Raji (cell line): ENCODE results near the gene ADAMTS4.

ENCODE experiments used
- POLR2A ChIP-seq: IDR thresholded peaks from 2 replicates; pipeline ENCODE4 v1.6.1; 2011; ENCODE audit warnings: low read depth, low read length, control low read depth; ENCODE audit not compliant: insufficient read depth

The ADAMTS4 gene

DNA sequence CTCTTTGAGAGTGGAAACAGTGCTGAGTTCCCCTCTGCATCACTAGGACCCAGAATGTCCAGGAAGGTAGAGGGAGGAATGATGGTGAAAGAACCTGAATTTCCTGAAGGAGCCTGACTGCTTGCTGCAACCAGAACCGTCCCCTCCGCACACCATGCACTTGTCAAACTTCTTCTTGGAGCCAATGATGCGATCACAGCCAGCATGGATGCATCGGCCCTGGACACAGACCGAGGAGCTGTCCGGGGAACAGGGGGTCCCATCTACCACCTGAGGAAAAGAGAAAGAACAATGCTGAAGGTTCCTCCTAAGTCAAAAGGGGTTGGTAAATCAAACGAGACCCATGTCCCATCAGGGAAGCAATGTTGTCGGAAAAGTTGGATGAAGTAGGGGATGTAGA is 6.9 kb downstream of the ADAMTS4 start:
- TF ChIP-seq POLR2A = no peak

DNA sequence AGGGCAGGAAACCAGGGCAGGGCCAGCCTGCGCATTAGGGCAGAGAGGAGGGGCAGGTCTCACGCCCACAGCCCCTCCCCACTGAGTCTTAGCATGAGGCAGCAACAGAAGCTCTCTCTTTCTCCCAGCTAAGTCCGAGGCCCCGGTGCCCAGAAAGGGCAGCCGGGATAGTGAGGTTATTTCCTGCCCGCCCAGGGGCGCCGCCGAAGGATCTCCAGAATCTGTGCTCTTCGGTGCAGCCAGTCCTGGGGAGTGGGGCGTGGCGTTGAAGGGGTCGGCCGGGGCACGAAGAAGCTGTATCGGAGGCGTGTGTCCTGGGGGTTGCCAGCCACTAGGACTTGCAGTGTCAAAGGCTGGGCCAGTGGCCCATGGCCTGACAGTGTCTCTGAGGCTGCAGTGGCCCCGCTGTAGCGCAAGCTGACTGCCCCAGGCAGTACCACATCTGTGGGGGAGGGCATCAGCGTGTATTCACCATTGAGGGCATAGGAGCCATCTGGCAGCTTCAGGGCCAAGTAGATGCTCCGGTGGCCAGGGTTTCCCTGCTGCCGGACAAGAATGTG is 7.8 kb downstream of the ADAMTS4 start:
- TF ChIP-seq POLR2A = no peak

DNA sequence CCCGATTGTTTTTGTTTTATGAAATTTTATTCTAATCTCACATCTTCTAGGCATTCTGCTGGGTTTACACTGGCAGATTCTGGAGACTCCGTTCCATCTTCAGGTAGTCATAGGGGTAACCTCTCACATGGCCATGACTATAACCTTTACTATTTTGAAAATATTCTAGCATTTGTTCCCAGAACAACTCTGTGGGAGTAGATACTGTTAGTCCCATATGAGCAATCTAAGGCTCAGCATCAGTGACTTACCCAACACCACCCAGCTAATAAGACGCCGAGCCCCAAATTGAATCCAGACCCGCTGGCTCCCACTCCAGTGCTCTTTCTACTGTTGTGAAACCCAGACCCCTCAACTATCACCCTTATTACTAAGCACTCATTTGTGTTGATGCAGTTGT is 9.8 kb downstream of the ADAMTS4 start:
- no peak for TF ChIP-seq POLR2A

GRCh38 chr1:161188381-161188780 is 10.5 kb downstream of the ADAMTS4 start:
- TF ChIP-seq POLR2A = no peak

- TF ChIP-seq POLR2A = no peak
These were observed 11.5 kb downstream of the ADAMTS4 start for GRCh38 chr1:161187311-161187710.

DNA sequence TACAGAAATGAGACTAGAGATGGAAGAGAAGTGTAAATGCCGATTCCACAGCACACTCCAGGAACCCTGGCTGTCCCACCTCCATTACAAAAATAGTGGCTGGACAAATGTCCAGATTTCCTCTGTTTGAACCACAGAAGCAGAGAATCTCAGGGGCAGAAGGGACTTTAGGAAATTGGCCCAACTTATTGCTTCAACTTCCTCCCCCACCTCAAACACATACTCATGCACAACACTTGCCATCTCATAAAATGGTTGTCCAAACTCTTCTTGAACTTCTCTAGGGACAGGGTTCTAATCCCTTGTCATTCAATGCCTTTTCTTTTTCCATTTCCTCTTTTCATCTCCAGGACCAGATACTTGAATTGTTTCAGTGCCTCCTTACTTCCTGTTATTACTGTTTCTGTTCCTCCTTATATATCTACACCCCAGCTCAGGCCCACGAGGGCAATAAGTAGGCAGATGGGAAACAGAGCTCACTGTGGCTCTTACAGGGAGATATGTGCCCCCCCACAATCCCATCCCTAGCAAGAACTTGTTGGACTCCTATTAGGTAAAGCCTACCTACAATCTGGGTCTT is 13.0 kb downstream of the ADAMTS4 start:
- no peak for TF ChIP-seq POLR2A

- TF ChIP-seq POLR2A = 0 out of 2 replicates have a peak, but pooled peaks have one; percentile 32
These were observed 13.6 kb downstream of the ADAMTS4 start for GRCh38 chr1:161185282-161185682.

GRCh38 chr1:161182214-161182613 is 16.6 kb downstream of the ADAMTS4 start:
- TF ChIP-seq POLR2A = no peak

DNA sequence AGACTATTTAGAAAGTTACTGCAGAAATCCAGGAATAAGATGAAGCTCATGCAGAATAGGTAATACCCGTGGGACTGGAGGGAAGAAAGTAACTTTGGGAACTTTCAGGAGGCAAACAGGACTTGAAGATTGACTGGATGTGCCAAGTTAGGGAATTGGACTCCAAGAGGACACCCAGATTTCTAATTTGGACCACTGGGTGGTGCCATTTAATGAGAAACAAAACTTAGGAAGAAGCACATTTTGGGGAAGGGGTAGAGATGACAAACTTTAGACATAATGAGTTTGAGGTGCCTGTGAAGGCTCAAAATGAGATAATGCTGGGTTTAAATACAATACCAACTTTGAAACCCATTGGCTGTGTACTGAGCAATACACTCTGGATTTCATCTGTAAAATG is 18.2 kb downstream of the ADAMTS4 start:
- TF ChIP-seq POLR2A = no peak

DNA sequence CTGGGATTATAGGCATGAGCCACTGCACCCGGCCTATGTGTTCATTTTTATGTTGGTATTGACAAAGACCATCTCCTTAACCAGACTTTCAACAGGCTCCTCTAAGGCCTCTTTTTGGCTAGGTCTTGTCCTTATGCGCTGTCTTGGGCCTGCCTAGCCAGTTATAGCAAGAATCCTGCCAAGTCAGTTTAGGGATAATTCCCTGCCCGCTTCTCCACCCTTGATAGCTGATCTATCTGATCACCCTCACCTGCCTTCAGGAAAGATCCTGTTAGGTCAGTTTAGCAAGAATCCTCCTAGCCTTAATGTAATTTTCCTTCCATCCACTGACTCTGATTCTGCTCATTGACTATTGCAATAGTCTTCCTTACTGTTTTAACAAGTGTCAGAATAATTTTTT is 19.2 kb downstream of the ADAMTS4 start:
- TF ChIP-seq POLR2A = no peak

DNA sequence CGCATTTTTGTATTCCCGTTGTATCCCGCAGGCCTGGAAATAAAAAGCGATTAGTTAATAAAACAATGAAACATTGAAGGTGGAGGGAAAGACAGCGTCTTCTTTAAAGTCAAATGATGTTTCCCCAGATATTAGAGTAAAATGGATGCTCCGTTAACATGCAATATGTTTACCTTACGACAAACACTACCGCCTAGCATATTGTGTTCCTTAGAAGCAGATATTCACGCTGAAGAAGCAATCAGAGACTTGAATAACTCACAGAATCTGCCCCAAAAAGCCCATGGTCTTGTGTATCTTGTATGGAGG is 21.0 kb downstream of the ADAMTS4 start:
- TF ChIP-seq POLR2A = no peak

GRCh38 chr1:161177112-161177935 is 21.5 kb downstream of the ADAMTS4 start, which contains the start of gene B4GALT3:
B4GALT3 (minus strand) TSS chr1:161177507; CDS start chr1:161176060, 1,447 bp downstream.
- TF ChIP-seq POLR2A = peak; percentile 96

- no peak for TF ChIP-seq POLR2A
These were observed 22.3 kb downstream of the ADAMTS4 start for GRCh38 chr1:161176468-161177111.

DNA sequence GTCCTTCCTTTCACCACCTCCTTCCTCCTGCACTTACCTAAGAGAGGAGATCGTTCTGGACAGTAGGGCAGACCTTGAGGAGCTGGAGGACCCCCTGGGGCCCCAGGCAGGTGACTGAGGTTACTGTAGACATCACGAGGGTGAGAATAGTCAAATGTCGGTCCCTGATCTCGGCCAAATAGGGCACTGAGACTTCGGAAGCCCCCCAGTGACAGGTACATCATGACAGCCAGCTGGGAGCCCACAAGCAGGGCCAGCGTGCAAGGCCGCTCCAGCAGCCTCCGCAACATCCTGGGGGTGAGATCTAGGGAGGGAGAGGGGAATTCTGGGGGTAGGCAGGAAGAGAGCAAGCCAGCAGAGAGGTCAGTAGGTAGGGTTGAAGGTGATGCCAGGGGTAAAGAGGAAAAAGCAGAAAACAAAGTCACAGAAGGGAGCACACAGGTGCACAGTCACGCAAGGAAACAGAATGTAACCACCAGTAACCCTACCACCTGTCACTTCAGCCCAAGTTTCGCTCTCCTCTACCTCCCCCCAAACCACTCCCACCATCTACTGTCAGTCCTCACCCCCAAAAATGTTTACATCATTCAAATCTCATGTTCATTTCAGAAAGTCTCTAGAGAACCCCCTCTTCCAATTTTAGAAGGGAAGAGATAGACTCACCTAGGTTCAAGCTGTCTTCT is 22.9 kb downstream of the ADAMTS4 start:
- no peak for TF ChIP-seq POLR2A

GRCh38 chr1:161174911-161175310 is 23.9 kb downstream of the ADAMTS4 start:
- no peak for TF ChIP-seq POLR2A

GRCh38 chr1:161173711-161174110 is 25.1 kb downstream of the ADAMTS4 start:
- no peak for TF ChIP-seq POLR2A

- TF ChIP-seq POLR2A = no peak
These were observed 26.0 kb downstream of the ADAMTS4 start for GRCh38 chr1:161172776-161173376.
